Lower leg skin (tissue), 4 donors: Measurements from ENCODE around the gene FAM118B. TPM values are rescaled to one million over a fixed set of nuclear protein-coding genes. Genes with fewer than 3 reads are reported as not detected.

Experiments
- DNase-seq, 2 donors: peaks; one replicate each; pipeline ENCODE4 v3.0.0-alpha.2; 2019; ENCODE audit warnings: low spot score in 2 of 2
- H3K4me3 ChIP-seq: fragments of 200-600 bp; sonication (generic); 2 replicates; pipeline ENCODE4 v1.5.1; 2017; ENCODE audit warnings: mild to moderate bottlenecking, low read depth; ENCODE audit not compliant: poor library complexity, severe bottlenecking
- POLR2A ChIP-seq, 2 donors: fragments of 450-650 bp; IDR thresholded peaks; one replicate each; pipeline ENCODE4 v1.6.1; 2016 to 2017; ENCODE audit warnings: antibody characterized with exemption in 2 of 2, mild to moderate bottlenecking in 1 of 2, moderate library complexity in 1 of 2
- WGBS, 2 donors: methylation state at CpG; one replicate each; pipeline ENCODE4 v1.1.5; 2018; 5-methylcytosine and 5-hydroxymethylcytosine counted together
- intact Hi-C: fragments of 100-400 bp; cut with DNase I; formaldehyde crosslinking; loops from one replicate; pipeline ENCODE4 v1.15.0; 2023; ENCODE audit warnings: low total_unique reads
- total RNA-seq, 4 donors: library from RNA; depleted of rRNA; stranded (reverse); fragments of >200 nt; gene quantifications; one replicate each; pipeline ENCODE4 v1.1.0, GENCODE V29; 2016
- TF ChIP-seq, protein P1 (sequence below), 3 donors: fragments of 450-650 bp; IDR thresholded peaks; one replicate each; pipeline ENCODE4 v1.5.1; 2016; ENCODE audit warnings: antibody characterized with exemption in 3 of 3, mild to moderate bottlenecking in 3 of 3, moderate library complexity in 2 of 3

The FAM118B gene
- total RNA-seq, 4 donors from 2014 or later: 7.3 to 18.9 (median 9.0) TPM

- TF ChIP-seq, protein P1, sequence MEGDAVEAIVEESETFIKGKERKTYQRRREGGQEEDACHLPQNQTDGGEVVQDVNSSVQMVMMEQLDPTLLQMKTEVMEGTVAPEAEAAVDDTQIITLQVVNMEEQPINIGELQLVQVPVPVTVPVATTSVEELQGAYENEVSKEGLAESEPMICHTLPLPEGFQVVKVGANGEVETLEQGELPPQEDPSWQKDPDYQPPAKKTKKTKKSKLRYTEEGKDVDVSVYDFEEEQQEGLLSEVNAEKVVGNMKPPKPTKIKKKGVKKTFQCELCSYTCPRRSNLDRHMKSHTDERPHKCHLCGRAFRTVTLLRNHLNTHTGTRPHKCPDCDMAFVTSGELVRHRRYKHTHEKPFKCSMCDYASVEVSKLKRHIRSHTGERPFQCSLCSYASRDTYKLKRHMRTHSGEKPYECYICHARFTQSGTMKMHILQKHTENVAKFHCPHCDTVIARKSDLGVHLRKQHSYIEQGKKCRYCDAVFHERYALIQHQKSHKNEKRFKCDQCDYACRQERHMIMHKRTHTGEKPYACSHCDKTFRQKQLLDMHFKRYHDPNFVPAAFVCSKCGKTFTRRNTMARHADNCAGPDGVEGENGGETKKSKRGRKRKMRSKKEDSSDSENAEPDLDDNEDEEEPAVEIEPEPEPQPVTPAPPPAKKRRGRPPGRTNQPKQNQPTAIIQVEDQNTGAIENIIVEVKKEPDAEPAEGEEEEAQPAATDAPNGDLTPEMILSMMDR (IDR thresholded peaks at IDR 0.05): no peak
- no peak for TF ChIP-seq POLR2A (IDR thresholded peaks at IDR 0.05)
- intact Hi-C loops: no loop called here
- H3K4me3 ChIP-seq: no peak overlapping the region
- DNase-seq: no peak
- WGBS, 2 donors: 87 to 97% methylated on average over 9 of the region's 9 CpGs
Measured at GRCh38 chr11:126173257-126173656, 38.3 kb upstream of the FAM118B start.

GRCh38 chr11:126174816-126175215 is 36.8 kb upstream of the FAM118B start:
- TF ChIP-seq, protein P1 (IDR thresholded peaks at IDR 0.05): no peak
- TF ChIP-seq POLR2A (IDR thresholded peaks at IDR 0.05): no peak
- WGBS, 2 donors: 86 to 91% methylated on average over 5 to 7 of the region's 7 CpGs
- intact Hi-C loops: no loop called here
- no peak for DNase-seq
- no peak overlapping the region for H3K4me3 ChIP-seq

DNA sequence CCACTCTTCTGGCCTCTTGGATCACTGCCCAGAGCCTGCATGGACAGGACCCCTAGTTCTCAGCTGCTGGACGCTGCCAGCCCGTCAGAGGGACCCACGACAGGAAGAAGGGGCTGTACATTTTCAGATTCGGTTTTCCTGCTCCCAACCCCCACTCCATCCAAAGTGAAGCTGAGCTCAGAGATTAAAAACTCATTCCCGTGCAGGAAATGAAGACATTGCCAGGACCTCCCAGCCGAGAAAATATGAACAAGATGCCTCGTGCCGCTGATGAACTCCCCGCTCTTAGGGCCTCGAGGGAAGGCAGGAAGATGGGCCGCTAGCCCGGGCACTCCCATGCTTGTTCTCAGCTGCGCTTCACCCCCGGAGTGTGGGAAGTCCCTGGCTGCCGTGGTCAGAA is 36.2 kb upstream of the FAM118B start:
- no peak overlapping the region for H3K4me3 ChIP-seq
- WGBS, 2 donors: 2% methylated on average over 15 of the region's 15 CpGs
- TF ChIP-seq POLR2A (IDR thresholded peaks at IDR 0.05): no peak
- TF ChIP-seq, protein P1 (IDR thresholded peaks at IDR 0.05): no peak
- DNase-seq: peak; percentile 74 to 94
- intact Hi-C loops: no loop called here

- TF ChIP-seq, protein P1 (IDR thresholded peaks at IDR 0.05): no peak
- TF ChIP-seq POLR2A (IDR thresholded peaks at IDR 0.05): no peak
- no peak overlapping the region for H3K4me3 ChIP-seq
- WGBS, 2 donors: 82 to 83% methylated on average over 8 of the region's 8 CpGs
- intact Hi-C loops: no loop called here
- no peak for DNase-seq
Measured at GRCh38 chr11:126176853-126177470, 34.6 kb upstream of the FAM118B start.

GRCh38 chr11:126181939-126182730 is 29.4 kb upstream of the FAM118B start:
- TF ChIP-seq POLR2A (IDR thresholded peaks at IDR 0.05): no peak
- TF ChIP-seq, protein P1 (IDR thresholded peaks at IDR 0.05): no peak
- 80 to 87% methylated on average over 13 of the region's 13 CpGs for WGBS, 2 donors
- no peak for DNase-seq
- no peak overlapping the region for H3K4me3 ChIP-seq
- intact Hi-C loops: no loop called here
